OCI-LY1 (cell line): ENCODE results near the gene TLE3.

Source experiments
- H2AFZ ChIP-seq: fragments of 200-600 bp; sonication (generic), shearing (Covaris generic); 2 replicates; pipeline ENCODE4 v1.6.0; 2014; ENCODE audit warnings: antibody characterized with exemption, mild to moderate bottlenecking, low read length
- H3F3A ChIP-seq: fragments of 200-600 bp; sonication (generic), shearing (Covaris generic); 2 replicates; pipeline ENCODE4 v1.6.0; 2014; ENCODE audit warnings: mild to moderate bottlenecking, antibody characterized with exemption, low read length, moderate library complexity; ENCODE audit not compliant: insufficient read depth
- H3K27ac ChIP-seq: fragments of 200-600 bp; sonication (generic); 2 replicates; pipeline ENCODE4 v1.5.1; 2014; ENCODE audit warnings: low read length, mixed run types, mild to moderate bottlenecking, low read depth; ENCODE audit not compliant: poor library complexity, severe bottlenecking
- H3K27me3 ChIP-seq: fragments of 200-600 bp; sonication (generic); 2 replicates; pipeline ENCODE4 v1.6.0; 2014; ENCODE audit warnings: antibody characterized with exemption, mild to moderate bottlenecking, low read length, moderate library complexity; ENCODE audit not compliant: insufficient read depth
- H3K36me3 ChIP-seq: fragments of 200-600 bp; sonication (generic); 2 replicates; pipeline ENCODE4 v1.6.1; 2014; ENCODE audit warnings: mild to moderate bottlenecking, antibody characterized with exemption, low read length, moderate library complexity, mixed read lengths; ENCODE audit not compliant: insufficient read depth
- H3K4me1 ChIP-seq: fragments of 200-600 bp; sonication (generic); 2 replicates; pipeline ENCODE4 v1.5.1; 2014; ENCODE audit warnings: mild to moderate bottlenecking, low read length, moderate library complexity; ENCODE audit not compliant: insufficient read depth, severe bottlenecking
- H3K4me2 ChIP-seq: fragments of 200-600 bp; sonication (generic), shearing (Covaris generic); 2 replicates; pipeline ENCODE4 v1.6.1; 2014; ENCODE audit warnings: low read length
- H3K4me3 ChIP-seq: fragments of 200-600 bp; sonication (generic); 2 replicates; pipeline ENCODE4 v1.5.1; 2014; ENCODE audit warnings: low read length, low read depth, mild to moderate bottlenecking, mixed read lengths; ENCODE audit not compliant: poor library complexity, severe bottlenecking
- H3K79me2 ChIP-seq: fragments of 200-600 bp; shearing (Covaris generic); 2 replicates; pipeline ENCODE4 v1.6.1; 2016; ENCODE audit warnings: mixed run types, low read length, mixed read lengths; ENCODE audit not compliant: insufficient read depth
- H3K9ac ChIP-seq: fragments of 200-600 bp; sonication (generic), shearing (Covaris generic); 2 replicates; pipeline ENCODE4 v1.6.1; 2014; ENCODE audit warnings: mild to moderate bottlenecking, low read length, mixed read lengths
- H3K9me2 ChIP-seq: fragments of 200-600 bp; sonication (generic), shearing (Covaris generic); 2 replicates; pipeline ENCODE4 v1.6.1; 2014; ENCODE audit warnings: low read depth, mild to moderate bottlenecking, low read length, mixed read lengths
- H3K9me3 ChIP-seq: fragments of 200-600 bp; shearing (Covaris generic); 2 replicates; pipeline ENCODE4 v1.6.1; 2014; ENCODE audit warnings: low read length, mixed read lengths
- H4K20me1 ChIP-seq: fragments of 200-600 bp; sonication (generic), shearing (Covaris generic); 2 replicates; pipeline ENCODE4 v1.6.0; 2016; ENCODE audit warnings: mild to moderate bottlenecking, low read length; ENCODE audit not compliant: insufficient read depth
- EZH2 ChIP-seq: fragments of 200-600 bp; sonication (generic), shearing (Covaris generic); IDR thresholded peaks from 2 replicates; pipeline ENCODE4 v1.8.0; 2017; ENCODE audit warnings: borderline replicate concordance, mixed run types, mild to moderate bottlenecking, antibody characterized with exemption, low read length, moderate library complexity, mixed read lengths
- TF ChIP-seq, protein P1 (sequence below): fragments of 200-600 bp; sonication (generic), shearing (Covaris generic); IDR thresholded peaks from 2 replicates; pipeline ENCODE4 v1.5.1; 2017; ENCODE audit warnings: mild to moderate bottlenecking, antibody characterized with exemption, low read length, moderate library complexity, mixed read lengths

The TLE3 gene

DNA sequence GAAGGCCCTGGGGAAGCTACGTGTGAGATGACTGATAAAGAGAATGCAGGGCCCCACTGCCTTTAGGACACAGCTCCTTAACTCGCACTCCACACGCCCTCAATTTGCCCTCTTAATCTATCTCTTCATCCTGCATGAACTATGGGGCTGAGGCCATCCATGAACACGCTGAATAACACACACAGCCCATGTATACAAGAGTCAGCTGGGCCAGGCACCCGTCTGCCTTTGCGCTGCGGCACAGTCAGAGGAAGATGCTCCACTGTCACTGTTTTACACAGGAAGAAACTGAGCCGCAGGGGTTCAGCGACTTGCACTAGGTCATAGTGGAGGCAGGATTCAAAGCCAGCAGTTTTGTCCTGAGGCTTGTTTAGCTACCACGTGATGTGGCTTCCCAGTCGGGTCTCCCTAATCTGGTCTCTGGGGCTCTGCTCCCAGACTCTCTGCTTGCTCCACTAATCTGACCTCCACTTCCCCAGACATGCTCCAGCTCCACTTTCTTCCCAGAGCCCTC lies 43.9 kb downstream of the TLE3 start:
- H3K9ac ChIP-seq: no peak overlapping the region
- H4K20me1 ChIP-seq: no peaks in the 10 kb centered on the region
- H3K79me2 ChIP-seq: no peaks in the 10 kb centered on the region
- no peaks in the 10 kb centered on the region for H3K9me3 ChIP-seq
- peaks cover 96% of the 10 kb centered on the region for H3K36me3 ChIP-seq
- H3K4me2 ChIP-seq: no peak overlapping the region
- H3F3A ChIP-seq: no peaks in the 10 kb centered on the region
- H3K4me3 ChIP-seq: no peak overlapping the region
- H2AFZ ChIP-seq: no peak overlapping the region
- H3K27me3 ChIP-seq: no peaks in the 10 kb centered on the region
- no peak for TF ChIP-seq EZH2
- TF ChIP-seq, protein P1, sequence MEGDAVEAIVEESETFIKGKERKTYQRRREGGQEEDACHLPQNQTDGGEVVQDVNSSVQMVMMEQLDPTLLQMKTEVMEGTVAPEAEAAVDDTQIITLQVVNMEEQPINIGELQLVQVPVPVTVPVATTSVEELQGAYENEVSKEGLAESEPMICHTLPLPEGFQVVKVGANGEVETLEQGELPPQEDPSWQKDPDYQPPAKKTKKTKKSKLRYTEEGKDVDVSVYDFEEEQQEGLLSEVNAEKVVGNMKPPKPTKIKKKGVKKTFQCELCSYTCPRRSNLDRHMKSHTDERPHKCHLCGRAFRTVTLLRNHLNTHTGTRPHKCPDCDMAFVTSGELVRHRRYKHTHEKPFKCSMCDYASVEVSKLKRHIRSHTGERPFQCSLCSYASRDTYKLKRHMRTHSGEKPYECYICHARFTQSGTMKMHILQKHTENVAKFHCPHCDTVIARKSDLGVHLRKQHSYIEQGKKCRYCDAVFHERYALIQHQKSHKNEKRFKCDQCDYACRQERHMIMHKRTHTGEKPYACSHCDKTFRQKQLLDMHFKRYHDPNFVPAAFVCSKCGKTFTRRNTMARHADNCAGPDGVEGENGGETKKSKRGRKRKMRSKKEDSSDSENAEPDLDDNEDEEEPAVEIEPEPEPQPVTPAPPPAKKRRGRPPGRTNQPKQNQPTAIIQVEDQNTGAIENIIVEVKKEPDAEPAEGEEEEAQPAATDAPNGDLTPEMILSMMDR: no peak
- H3K4me1 ChIP-seq: no peaks in the 10 kb centered on the region
- no peaks in the 10 kb centered on the region for H3K9me2 ChIP-seq
- no peak overlapping the region for H3K27ac ChIP-seq

DNA sequence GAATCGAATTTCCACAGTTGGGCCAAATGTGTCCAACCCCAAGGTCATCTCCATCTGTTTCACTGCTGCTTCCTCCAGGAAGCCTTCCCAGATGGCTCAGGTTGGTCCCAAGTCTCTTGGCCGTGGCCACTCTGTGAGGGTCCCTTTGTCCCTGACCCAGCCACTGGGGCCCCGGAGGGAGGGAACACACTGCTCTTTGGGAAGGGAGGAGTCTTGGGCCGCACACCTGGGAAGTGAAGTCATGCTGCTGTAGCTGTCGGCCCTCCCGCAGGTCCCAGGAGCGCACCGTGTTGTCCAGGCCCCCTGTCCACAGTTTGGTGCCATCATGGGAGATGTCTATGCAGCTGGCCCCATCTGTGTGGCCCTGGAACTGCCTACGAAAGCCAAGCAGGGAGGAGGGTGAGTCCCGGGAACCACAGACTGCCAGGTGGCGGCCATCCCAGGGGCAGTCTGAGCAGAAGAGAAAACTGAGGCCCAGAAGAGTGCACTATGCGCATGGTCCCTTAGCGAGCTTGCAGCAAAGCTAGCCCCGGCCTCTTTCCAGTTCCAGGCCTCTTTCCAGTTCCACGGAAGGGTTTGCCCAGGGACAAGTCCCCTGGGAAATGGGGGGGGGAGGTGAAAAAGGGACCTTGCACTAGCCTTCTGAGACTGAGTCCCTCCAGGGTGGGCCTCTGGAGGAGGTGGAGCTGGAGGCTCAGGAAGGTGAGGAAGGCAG lies 44.6 kb downstream of the TLE3 start:
- no peak overlapping the region for H3K4me3 ChIP-seq
- no peaks in the 10 kb centered on the region for H3F3A ChIP-seq
- no peaks in the 10 kb centered on the region for H3K9me2 ChIP-seq
- no peak overlapping the region for H2AFZ ChIP-seq
- no peaks in the 10 kb centered on the region for H4K20me1 ChIP-seq
- no peaks in the 10 kb centered on the region for H3K79me2 ChIP-seq
- no peaks in the 10 kb centered on the region for H3K4me1 ChIP-seq
- TF ChIP-seq, protein P1: no peak
- TF ChIP-seq EZH2: no peak
- peaks cover 96% of the 10 kb centered on the region for H3K36me3 ChIP-seq
- H3K27me3 ChIP-seq: no peaks in the 10 kb centered on the region
- no peak overlapping the region for H3K9ac ChIP-seq
- no peak overlapping the region for H3K27ac ChIP-seq
- no peaks in the 10 kb centered on the region for H3K9me3 ChIP-seq
- no peak overlapping the region for H3K4me2 ChIP-seq

DNA sequence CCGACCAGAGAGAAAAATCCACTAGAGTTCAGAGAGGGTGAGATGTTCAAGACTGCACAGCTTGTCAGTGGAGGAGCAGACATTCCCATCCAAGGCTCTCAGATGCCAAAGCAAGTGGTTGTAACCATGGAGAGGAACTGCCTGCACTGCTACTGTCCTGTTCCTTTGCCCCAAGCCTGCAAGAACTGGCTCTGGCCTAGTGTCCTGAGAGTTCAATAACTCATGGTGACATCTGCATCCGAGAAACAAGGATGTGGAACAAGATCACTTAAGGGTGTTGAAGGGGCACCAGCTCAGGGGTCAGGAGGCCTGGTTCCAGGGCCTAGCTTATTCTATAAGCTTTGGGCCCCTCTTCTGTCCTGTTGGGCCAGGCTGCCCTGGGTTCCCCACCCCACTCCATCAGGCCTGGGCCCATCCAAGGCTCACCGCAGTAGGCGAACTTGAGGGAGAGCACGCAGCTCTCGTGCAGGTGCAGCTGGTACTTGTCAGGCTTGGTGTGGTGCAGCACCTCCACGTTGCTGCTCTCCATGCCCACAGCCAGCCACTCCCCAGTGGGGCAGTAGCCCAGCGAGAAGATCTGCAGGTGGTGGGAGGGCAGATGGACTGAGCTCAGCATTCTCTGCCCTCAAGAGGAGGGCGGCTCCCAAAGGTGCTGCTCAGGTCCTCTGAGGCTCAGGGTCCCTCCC lies 45.6 kb downstream of the TLE3 start:
- peaks cover 94% of the 10 kb centered on the region for H3K36me3 ChIP-seq
- H4K20me1 ChIP-seq: no peaks in the 10 kb centered on the region
- no peak for TF ChIP-seq EZH2

More for the DNA sequence above, 45.6 kb downstream of the TLE3 start:
- H3K4me1 ChIP-seq: no peaks in the 10 kb centered on the region
- no peak overlapping the region for H3K4me3 ChIP-seq
- H2AFZ ChIP-seq: no peak overlapping the region
- H3K9me2 ChIP-seq: no peaks in the 10 kb centered on the region
- no peaks in the 10 kb centered on the region for H3K27me3 ChIP-seq
- H3K9ac ChIP-seq: no peak overlapping the region
- H3K4me2 ChIP-seq: no peak overlapping the region
- H3F3A ChIP-seq: no peaks in the 10 kb centered on the region
- no peaks in the 10 kb centered on the region for H3K79me2 ChIP-seq
- no peaks in the 10 kb centered on the region for H3K9me3 ChIP-seq
- H3K27ac ChIP-seq: no peak overlapping the region
